Stimulated activated CD4-positive, alpha-beta T cell treated with anti-CD3 and anti-CD28 coated beads, Interleukin-4, amount 100 ng/mL, for 4 hours (primary cell): ENCODE measurements around the gene PRCC.
A peak's percentile ranks its signal among the peaks of the same experiment; 100 is the strongest.

ENCODE experiments used
- DNase-seq, 2 experiments: peaks; one replicate each; pipeline ENCODE4 v3.0.0-alpha.2; 2020

Gene PRCC

GRCh38 chr1:156816561-156817328 lies 49.4 kb downstream of the PRCC start, which contains the start of gene SH2D2A:
Gene SH2D2A (minus strand): TSS chr1:156816848. CDS start chr1:156816708, 140 bp downstream.
- peak; percentile 84 to 97 for DNase-seq

- peak in 1 of 2 experiments; percentile 63 for DNase-seq
Measured at GRCh38 chr1:156821801-156822200, 54.5 kb downstream of the PRCC start.

- no peak for DNase-seq
Measured at GRCh38 chr1:156822680-156823079, 55.3 kb downstream of the PRCC start.

- DNase-seq = no peak
Measured at GRCh38 chr1:156823210-156823790, 56.0 kb downstream of the PRCC start.

GRCh38 chr1:156826630-156827029 lies 59.3 kb downstream of the PRCC start:
- no peak for DNase-seq

GRCh38 chr1:156828400-156829124 lies 61.2 kb downstream of the PRCC start:
- DNase-seq = no peak

GRCh38 chr1:156832434-156832833 lies 65.1 kb downstream of the PRCC start:
- no peak for DNase-seq

- no peak for DNase-seq
Measured at GRCh38 chr1:156833603-156834002, 66.3 kb downstream of the PRCC start.

GRCh38 chr1:156834322-156834721 lies 67.0 kb downstream of the PRCC start:
- DNase-seq = no peak

GRCh38 chr1:156836041-156836654 lies 68.8 kb downstream of the PRCC start:
- DNase-seq = peak in 1 of 2 experiments; percentile 9

GRCh38 chr1:156836892-156837291 lies 69.6 kb downstream of the PRCC start:
- DNase-seq = no peak

GRCh38 chr1:156838972-156839371 lies 71.6 kb downstream of the PRCC start:
- peak in 1 of 2 experiments; percentile 30 for DNase-seq

GRCh38 chr1:156839426-156840109 lies 72.2 kb downstream of the PRCC start:
- DNase-seq = no peak

GRCh38 chr1:156840186-156840897 lies 73.0 kb downstream of the PRCC start:
- DNase-seq = no peak

- no peak for DNase-seq
Measured at GRCh38 chr1:156840898-156841279, 73.6 kb downstream of the PRCC start.

GRCh38 chr1:156841295-156841855 lies 74.0 kb downstream of the PRCC start:
- DNase-seq = no peak

- DNase-seq = no peak
Measured at GRCh38 chr1:156842618-156843300, 75.4 kb downstream of the PRCC start.

GRCh38 chr1:156844102-156844501 lies 76.8 kb downstream of the PRCC start:
- DNase-seq = no peak

GRCh38 chr1:156844638-156845037 lies 77.3 kb downstream of the PRCC start:
- DNase-seq = no peak

GRCh38 chr1:156845055-156845952 lies 78.0 kb downstream of the PRCC start:
- DNase-seq = peak; percentile 28 to 36
